HG03460 (cell line): ENCODE results near the gene LEMD3.

Source experiments
- ATAC-seq: cut with Tn5 transposase; IDR thresholded peaks from one replicate; pipeline ENCODE4 v1.9.1; 2021; ENCODE audit not compliant: unreplicated experiment

The LEMD3 gene

DNA sequence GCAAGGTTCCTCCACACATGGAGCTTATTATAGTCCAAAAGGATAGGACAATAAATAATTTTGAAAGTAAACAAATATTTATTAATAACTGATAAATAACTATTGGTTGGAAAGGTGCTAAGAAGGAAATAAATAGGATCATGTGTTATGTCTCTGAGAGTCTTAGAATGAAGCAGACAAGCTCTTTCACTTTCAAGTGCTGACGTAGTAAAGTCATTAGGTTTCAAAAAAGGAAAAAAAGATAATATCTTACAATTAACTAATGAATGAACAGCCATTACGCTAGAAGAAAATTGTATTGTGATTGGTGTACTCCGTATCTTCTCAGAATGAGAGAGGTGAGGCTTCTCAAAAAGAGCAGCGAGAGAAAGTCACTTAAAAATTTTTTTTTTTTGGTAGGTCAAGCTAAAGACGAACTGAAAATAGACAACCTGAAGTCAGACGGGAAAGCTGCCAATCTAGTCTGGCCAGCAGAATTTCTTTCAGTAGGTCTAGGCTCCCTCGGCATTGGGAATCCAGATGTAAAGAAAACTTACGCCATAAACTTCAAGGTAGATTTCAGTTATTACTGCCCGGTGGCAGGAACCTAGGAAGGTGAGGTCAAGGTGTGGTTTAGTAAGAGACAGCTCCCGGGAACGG is 583 bp upstream of the LEMD3 start:
- ATAC-seq = no peak

DNA sequence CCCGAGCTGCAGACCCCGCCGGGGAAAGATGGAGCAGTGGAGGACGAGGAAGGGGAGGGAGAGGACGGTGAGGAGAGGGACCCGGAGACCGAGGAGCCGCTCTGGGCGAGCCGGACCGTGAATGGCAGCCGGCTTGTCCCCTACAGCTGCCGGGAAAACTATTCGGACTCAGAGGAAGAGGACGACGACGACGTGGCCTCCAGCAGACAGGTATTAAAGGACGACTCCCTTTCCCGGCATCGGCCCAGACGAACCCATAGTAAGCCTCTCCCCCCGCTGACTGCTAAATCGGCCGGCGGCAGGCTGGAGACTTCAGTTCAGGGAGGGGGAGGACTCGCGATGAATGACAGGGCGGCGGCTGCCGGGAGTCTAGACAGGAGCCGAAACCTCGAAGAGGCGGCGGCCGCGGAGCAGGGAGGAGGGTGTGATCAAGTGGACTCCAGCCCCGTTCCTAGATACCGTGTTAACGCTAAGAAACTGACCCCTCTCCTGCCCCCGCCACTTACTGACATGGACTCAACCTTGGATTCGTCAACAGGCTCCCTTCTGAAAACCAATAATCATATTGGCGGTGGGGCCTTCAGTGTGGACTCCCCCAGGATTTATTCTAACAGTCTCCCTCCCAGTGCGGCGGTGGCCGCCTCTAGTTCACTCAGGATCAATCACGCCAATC is 962 bp downstream of the LEMD3 start:
- peak; percentile 37 for ATAC-seq

DNA sequence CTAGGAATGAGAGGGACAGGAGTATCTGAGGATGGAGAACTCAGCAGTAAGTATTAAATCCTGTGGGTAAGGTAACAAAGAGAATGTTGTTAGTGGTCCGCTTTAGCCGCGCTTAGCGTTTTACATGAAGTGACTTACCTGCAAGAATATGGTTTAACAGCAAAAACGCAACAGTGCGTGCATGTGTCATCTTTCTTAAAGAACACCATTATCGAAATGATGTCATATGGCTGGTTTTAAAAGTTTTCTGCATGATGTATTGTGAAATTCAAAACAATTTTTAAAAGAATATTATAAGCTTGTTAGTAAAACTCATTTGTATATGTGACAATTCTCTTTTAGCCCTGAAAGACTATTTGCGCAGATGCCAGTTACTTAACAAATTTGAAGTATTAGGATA is 1.7 kb downstream of the LEMD3 start:
- ATAC-seq = no peak

DNA sequence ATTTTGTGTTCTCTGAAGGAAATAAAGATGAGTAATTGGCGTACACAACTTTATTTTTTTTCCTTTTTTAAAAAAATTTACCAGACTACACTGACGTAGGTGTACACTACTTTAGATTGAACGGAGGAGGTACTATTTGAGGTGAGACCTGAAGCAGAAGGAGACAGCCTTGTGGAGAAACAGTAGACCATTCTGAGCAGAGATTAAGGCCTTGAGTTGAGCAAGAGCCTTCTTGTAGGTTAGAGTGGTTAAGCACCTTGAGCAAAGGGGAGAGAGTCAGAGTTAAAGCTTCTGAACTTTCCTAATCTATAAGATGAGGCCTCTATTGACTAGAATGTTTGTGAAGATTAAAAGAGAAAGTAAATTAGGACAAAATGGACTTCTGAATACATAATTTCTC is 2.5 kb downstream of the LEMD3 start:
- ATAC-seq = no peak

DNA sequence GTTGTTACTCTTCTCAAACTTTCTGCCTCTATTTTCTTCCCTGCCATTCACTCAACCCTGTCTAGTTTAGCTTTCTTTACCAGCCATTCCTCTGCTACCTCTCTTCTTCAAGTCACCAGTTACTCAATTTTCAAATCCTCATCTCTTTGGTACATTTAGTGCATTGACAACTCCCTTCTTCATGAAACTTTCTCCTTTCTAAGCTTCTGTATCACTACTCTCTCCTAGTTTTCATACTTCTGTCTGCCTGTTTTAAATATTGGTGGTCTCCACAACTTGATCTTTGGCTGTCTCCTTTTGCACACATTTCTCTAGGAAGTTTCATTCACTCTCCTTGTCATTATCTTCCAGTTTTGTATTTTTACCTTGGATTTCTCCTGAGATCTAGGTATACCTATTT is 6.0 kb downstream of the LEMD3 start:
- no peak for ATAC-seq

DNA sequence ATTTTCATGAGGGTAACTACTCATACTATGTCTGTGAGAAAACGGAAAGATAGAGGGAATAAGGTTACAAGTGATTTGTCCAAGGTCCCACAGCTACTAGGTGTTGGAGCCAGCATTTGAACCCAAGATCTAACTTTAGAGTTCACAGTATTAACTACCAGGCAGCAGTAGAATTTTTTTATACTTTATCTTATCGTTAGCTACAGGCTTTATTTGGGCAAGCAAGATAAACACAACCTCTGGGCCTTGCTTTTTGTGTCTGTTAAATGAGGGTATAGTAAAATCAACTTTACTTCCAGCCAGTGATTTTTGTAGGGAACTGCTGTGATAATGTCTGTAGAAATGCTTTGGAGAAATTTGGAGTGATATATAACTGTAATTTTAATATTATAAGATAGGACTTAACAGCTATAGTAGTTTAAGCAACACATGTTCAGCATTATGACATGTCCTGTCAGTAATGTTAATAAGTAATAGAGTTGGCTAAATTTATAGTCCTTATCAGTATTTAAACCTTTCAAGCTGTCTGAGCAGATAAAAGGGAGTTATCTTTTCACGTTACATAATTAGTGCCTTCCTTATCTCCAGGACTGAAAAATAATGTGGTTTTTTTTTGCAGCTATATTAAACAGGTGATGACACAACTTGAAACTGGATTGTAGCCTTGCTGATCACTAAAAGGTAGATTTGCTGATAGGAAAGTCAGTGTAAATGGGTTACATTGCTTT is 12.8 kb downstream of the LEMD3 start:
- ATAC-seq = no peak

DNA sequence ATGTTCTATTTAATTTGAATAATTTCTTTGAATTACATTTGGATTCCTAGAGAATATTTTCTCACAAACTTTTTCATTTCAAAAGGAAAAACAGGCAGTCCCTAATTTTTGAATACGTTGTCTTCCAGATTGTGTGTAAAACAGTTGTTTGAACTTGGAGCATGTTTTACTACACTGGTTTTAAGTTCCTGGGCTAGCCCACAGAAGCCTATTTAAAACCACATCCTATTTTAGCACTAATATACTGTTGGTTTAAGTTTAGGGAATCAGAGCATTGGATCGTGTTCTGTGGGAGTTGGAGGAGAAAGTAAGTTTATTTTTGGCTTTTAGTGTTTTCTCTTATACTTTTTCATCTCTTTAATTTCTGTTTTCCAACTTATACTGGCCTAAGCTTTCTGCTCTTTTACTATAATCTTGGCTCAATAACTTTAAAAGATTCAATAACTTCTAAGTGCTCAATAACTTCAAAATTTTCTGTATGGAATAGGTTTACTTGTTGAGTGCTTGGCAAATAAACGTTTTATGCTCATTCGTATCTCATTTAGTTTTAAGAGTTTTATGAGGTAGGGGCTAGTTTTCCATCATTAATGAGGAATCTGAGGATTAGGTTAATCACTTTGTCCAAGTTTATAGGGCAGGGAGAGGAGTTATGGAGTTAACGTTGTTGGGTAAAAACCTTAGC is 14.9 kb downstream of the LEMD3 start:
- ATAC-seq = no peak

DNA sequence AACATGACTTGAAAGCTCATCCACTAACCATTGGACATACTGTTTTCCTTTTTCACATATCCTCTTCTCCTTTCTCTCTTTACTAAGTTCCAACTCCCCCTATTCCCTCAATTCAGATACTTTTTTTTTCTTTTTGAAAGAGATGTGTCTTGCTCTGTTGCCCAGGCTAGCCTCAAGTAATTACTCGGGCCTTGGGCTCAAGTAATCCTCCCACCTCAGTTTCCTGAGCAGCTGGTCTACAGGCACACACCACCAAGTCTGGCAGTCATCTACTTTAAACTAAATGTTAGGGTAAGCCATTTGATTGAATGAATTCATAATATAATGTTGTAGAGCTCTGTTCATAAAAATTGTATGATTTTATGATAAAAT is 15.5 kb downstream of the LEMD3 start:
- ATAC-seq = no peak

DNA sequence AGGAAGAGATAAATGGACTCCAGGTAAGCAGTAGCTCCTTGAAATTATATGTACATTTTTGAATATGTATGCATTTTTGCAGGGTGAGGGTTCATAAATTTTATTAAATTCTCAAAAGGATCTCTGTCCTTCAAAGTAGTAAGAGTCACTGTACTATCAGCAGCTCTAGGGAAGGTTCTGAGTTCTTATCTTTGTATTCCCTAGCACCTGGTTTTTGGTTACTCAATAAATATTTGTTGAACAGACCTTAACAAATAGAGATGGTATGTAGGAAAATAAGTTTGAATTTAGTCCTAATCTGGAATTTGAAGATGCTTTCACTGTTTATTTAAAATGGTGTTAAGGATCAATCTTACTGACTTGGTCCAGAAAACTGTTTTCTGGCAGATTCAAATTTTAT is 18.3 kb downstream of the LEMD3 start:
- no peak for ATAC-seq

DNA sequence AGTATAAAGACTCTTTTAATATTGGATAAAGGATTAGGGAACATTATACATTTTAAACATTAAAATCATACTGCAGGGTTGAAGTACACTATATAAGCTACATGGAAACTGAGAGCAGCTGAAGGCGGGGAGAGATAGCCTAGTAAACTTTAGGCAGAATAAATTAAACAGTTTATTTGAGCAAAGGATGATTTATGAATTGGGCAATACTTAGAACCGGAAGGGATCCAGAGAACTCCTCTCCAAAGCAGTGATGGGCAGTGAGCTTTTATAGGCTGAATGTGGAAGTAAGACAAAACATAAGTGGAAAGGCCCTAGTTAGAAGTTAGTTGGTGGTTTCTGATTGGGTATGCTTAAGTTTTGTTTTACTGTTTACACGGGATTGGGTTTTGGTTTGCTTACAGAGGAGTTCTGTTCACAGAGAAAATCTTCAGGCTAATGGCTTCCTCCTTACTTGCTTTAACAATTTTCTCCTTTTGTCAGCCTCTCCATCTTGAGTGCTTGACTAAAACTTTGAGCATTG is 18.9 kb downstream of the LEMD3 start:
- no peak for ATAC-seq

DNA sequence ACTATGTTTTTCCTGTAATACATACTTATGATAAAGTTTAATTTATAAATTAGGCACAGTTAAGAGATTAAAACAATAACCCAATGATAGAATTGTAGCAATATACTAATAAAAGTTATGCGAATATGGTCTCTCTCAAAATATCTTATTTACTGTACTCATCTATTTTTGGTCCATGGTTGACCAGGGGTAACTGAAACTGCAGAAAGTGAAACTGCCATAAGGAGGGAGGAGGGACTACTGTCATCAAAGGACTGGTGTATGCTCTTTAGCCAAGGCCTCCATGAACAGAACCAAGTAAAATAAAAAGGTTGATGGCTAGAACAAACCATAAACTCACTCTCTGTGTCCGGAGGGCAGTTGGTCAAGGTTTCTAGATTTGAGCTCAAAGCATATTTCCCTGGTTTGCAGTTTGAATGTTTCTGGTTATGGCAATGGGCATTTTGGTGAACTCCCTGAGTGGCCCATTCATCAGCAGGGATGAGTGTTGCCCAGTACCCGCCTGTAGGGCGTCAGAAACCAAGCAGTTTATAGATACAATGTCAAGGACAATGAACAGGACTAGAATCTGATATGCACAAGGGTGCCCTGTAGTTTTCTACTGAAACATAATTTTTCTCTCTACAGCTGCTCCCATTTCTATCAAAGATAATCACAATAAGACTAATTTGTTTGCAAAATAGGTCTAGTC is 19.8 kb downstream of the LEMD3 start:
- peak; percentile 97 for ATAC-seq

DNA sequence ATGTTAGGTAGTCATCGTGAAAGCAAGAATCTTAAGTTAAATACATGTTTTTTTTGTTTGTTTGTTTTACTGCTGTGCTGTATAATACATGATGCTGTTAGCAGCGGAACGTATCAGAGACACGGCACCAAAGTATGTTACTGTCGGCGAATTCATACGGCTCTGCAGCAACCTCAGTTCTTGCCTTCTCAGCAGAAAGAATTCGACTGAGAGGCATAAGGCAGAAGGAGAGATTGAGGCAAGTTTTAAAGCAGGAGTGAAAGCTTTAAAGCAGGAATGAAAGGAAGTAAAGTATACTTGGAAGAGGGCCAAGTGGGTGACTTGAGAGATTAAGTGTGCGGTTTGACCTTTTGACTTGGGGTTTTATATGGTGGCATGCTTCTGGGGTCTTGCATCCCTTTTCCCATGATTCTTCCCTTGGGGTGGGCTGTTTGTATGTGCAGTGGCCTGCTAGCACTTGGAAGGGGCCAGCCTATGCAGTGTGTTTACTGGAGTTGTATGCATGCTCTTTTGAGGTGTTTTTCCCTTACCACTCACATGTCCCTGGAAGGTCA is 23.7 kb downstream of the LEMD3 start:
- no peak for ATAC-seq

DNA sequence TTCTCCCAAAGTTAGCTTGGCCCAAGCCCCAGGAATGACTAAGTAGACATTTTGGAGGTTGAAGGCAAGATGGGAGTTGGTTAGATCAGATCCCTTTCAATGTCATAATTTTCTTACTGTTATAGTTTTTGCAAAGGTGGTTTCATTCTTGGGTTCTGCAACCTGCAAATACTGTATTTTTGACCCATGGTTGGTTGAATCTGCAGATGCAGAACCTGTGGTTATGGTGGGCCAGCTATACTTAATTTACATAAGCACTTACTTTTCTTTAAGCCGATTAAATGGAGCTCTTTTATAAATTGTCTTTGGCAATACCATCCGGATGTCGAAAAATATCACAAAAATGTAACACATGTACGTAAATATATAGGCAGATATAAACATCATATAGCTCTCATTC is 25.6 kb downstream of the LEMD3 start:
- no peak for ATAC-seq

DNA sequence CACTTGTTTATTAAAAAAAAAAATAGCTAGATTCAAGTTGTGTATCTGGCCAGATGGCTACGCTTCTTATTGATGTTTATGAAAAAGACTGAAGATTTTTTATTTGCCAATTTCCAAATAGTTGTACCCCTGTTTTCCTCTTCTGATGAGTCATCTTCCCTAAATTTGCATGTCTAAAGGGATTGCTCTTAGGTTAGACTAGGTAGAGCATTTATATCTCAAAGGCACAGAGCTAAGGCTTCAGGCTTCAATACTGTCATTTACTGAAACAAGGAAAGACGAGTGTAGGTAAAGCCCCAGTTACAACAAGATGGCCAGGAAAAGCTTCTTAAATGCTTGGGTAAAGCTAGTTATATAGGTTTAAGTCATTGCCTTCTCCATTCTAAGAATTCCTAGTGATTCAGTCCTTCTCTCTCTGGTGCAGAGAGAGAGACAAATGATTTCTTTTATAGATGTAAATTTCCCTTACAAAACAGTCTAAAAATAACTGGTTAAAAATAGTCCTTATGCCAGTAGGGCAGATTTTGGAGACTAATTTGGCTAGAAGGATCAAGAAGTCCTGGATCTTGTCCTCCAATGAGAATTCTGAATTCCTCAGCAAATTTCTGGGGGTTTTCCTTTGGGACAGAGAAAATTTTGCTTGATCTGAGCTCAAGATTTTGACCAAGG is 26.1 kb downstream of the LEMD3 start:
- ATAC-seq = no peak

DNA sequence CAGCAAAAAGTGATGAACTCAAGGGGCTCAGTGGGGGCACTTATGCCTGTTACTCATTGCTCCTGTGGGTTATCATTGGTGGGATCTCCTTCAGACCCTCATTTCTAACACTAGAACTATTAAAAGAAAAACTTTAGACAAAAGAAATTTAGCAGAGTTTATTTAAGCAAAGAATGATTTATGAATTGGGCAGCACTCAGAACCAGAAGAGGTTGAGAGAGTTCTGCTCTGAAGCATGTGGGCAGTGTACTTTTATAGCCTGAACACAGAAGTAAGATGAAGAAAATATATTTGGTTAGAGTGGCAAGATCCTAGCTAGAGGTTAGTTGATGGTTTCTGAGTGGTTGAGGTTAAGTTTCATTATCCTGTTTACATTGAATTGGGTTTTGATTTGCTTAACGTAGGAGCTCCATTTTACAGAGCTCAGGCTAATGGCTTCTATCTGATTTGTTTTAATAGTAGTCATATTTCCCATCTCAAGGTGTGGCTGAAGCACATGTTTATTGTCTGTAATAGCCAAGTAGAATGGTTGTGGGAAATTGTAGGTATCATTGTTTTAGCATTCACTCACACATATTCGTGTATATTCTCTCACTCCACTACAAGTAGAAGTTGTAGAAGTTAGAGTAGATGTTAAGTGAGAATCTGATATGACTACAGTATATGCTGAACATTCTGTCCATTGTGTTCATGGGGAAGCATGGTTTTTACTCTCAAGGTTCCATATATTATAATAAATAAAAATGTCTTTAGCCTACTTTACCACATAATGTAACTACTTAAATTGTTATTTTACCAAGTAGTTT is 27.6 kb downstream of the LEMD3 start:
- ATAC-seq = no peak

DNA sequence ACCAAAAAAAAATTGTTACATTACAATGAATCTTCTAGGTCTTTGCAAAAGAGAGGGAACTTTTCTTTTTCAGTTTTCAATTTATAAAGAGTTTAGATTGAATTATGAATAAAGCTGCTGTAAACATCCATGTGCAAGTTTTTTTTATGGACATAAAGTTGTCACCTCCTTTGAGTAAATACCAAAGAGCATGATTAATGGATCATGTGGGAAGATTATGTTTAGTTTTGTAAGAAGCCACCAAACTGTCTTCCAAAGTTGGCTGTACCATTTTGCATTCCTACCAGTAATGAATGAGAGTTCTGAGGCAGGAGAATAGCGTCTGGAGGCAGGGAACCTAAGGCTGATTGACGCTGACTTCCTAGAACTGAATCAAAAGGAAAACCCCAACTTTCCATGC is 30.2 kb downstream of the LEMD3 start:
- no peak for ATAC-seq

DNA sequence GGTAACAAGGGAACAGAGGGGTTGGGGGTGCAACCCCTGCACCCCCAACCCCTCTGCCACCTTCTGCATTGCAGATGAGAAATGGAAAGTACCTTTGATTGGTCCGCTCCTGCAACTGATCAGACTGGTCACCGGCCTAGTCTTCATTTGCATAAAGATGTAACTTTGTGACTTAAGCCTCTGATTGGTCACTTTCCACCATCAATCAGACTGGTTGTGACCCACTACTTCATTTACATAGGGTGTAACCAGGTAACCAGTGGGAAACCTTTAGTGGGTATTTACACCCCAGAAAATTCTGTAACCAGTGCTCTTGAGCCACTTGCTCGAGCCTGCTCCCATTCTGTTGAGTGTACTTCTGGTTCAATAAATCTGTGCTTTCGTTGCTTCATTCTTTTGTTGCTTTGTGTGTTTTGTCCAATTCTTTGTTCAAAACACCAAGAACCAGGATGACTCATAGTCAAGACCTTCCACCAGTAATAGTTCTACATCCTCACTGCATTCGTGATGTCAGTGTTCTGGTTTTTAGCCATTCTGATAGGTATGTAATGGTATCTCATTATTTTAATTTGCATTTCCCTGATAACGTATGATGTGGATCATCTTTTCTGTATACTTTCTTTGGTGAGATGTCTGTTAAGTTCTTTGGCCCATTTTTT is 30.8 kb downstream of the LEMD3 start:
- ATAC-seq = no peak

DNA sequence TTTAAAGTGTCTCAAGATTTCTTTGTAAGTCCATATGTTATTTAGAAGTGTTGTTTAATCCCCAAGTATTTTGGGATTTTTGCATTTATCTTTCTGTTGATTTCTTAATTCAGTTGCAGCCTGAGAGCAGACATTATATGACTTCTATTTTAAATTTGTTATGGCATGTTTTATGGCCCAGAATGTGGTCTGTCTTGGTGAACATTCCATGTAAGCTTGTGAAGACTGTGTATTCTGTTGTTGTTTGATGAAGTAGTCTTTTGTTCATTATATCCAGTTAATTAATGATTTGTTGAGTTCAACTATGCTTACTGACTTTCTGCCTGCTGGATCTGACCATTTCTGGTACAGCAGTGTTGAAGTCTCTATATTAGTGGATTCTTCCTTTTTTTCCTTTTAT is 34.0 kb downstream of the LEMD3 start:
- ATAC-seq = no peak
